GM06990 (cell line): Measurements from ENCODE around the gene ATP5PD.

Experiments
- DNase-seq: peaks from one replicate; pipeline ENCODE4 v3.0.0-alpha.2; 2011; ENCODE audit not compliant: insufficient read length; ENCODE audit errors: extremely low read depth
- H3K27me3 ChIP-seq: replicated peaks from 2 replicates; pipeline ENCODE4 v1.6.0; 2011; ENCODE audit warnings: low read length; ENCODE audit not compliant: control insufficient read depth, insufficient read depth
- H3K36me3 ChIP-seq: 2 replicates; pipeline ENCODE4 v1.5.1; 2011; ENCODE audit warnings: low read length; ENCODE audit not compliant: control insufficient read depth, insufficient read depth
- H3K4me3 ChIP-seq: replicated peaks from 2 replicates; pipeline ENCODE4 v1.5.1; 2011; ENCODE audit warnings: low read depth, mild to moderate bottlenecking, control low read depth, low read length
- TF ChIP-seq, protein P1 (sequence below): IDR thresholded peaks from 2 replicates; pipeline ENCODE4 v1.5.1; 2011; ENCODE audit warnings: low read length, control low read depth, mild to moderate bottlenecking, inconsistent platforms; ENCODE audit not compliant: insufficient read depth, poor library complexity, severe bottlenecking

Gene ATP5PD

DNA sequence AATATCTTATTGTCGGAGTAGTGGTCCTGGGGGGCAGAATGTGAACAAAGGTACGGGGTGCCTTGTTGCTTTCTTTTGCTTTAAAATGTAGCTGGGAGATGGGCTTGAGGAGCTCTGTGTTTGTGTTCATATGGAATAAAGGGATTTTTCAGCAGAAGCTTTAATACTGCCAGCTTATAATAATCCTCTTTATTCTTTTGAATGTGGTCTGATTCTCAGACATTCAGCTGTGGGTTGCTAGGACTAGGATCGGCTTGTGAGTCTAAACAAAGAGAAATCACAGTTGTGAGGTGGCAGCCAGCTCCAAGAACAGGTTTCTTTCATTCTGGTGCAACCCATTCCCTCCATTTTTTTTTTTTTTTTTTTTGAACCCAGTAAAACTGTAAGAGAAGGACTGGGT lies 27.1 kb downstream of the ATP5PD start:
- TF ChIP-seq, protein P1, sequence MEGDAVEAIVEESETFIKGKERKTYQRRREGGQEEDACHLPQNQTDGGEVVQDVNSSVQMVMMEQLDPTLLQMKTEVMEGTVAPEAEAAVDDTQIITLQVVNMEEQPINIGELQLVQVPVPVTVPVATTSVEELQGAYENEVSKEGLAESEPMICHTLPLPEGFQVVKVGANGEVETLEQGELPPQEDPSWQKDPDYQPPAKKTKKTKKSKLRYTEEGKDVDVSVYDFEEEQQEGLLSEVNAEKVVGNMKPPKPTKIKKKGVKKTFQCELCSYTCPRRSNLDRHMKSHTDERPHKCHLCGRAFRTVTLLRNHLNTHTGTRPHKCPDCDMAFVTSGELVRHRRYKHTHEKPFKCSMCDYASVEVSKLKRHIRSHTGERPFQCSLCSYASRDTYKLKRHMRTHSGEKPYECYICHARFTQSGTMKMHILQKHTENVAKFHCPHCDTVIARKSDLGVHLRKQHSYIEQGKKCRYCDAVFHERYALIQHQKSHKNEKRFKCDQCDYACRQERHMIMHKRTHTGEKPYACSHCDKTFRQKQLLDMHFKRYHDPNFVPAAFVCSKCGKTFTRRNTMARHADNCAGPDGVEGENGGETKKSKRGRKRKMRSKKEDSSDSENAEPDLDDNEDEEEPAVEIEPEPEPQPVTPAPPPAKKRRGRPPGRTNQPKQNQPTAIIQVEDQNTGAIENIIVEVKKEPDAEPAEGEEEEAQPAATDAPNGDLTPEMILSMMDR, result no peak
- no peak for DNase-seq
- H3K36me3 ChIP-seq, result peaks cover 21% of the 10 kb centered on the region
- H3K4me3 ChIP-seq, result no peak overlapping the region
- H3K27me3 ChIP-seq, result no peaks in the 10 kb centered on the region

DNA sequence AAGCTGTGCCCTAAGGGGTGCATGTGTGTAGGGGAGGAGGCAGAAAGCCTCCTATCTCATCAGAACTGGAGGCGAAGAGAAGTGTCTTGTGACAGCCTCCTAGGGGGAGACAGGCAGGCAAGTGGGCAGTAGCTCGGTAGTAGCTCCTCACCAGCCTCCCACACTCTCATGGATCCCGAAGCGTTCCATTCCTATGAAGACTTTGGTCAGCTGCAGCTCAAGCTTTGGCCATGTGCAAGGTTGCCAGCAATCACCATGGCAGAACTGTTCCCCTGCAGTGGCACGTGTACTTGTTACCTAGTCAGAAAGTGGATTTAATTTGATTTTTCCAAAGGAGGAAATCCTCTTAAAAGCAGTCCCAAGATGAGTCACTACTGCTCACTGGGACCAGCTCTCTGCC lies 27.6 kb downstream of the ATP5PD start:
- TF ChIP-seq, protein P1, result no peak
- peaks cover 21% of the 10 kb centered on the region for H3K36me3 ChIP-seq
- H3K27me3 ChIP-seq, result no peaks in the 10 kb centered on the region
- no peak overlapping the region for H3K4me3 ChIP-seq
- no peak for DNase-seq

DNA sequence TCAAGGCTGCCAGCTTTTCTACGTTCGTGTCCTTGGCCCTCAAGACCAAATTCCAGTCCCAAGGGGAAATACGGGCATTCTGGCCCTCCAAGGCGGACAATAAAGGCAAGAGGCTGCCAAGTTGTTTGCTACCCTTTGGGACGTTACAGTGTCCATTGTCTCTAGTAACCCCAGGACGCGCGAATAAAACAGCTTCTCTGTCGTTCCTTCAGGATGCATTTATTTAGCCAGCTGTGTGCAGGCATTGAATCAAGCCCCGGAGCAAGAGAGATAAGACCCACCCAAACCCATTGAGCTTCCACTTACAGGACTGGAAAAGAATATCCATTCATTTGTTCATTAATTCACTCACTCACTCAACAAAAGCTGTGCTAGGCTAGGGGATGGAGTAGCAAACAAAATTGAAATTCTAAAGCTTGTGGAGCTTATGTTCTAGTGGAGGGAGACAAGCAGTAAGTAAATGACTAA lies 33.6 kb downstream of the ATP5PD start:
- no peak for DNase-seq
- Histone ChIP-seq H3K36me3 (peaks cover 4% of the 10 kb centered on the region), H3K4me3 (peak overlapping the region; percentile 93), H3K27me3 (no peaks in the 10 kb centered on the region)
- TF ChIP-seq, protein P1, result no peak

DNA sequence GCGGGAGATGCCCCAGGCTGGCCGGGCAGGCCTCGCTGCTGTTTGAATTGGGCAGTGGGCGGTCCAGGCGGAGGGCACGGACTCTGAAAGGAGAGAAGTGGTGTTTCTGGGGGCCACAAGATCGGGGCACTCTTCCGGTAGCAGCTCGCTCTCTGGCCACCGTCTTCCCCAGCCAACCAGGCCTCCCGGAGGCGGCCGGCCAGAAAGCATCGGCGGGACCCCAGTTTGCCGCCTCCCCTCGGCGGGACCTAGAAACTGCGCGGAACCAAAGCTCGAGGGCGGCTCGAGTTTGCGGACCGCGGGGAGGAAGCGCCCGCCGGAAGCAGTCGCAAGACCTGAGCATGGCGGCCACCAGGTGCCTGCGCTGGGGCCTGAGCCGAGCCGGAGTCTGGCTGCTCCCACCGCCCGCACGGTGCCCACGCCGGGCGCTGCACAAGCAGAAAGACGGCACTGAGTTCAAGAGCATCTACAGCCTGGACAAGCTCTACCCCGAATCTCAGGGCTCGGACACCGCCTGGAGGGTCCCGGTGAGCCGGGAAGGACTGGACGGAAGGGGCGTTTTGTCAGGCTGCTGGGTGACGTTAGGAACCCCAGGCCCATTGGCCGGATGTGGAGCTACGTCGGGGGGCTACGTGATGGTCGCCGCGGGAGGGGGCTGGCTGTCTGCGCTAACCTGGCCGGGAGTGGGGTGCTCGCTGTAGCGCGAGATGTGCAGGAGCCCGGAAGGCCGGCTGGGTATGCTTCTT lies 34.2 kb downstream of the ATP5PD start, which contains the start of gene MRPL58:
TSS of gene MRPL58 (plus strand) at position 325 of the 746 bp plus-strand sequence. CDS start at position 342, 17 bp downstream.
- DNase-seq, result peak; percentile 92
- peak within 1 kb of the TSS; percentile 93 for H3K4me3 ChIP-seq
- no peaks in the 10 kb centered on the region for H3K27me3 ChIP-seq
- H3K36me3 ChIP-seq, result peaks cover 4% of the 10 kb centered on the region
- TF ChIP-seq, protein P1, result peak; percentile 42

DNA sequence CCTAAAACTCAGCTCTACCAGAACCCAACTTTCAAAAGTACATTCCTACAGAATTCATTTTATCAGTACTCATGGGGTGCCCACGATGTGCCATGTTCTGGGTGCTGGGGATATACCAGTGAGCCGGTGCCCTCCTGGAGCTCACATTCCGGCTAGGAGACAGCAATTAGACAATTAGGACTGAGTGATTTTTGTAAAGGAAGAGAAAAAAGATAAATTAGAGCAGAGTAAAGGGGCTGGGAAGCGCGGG lies 34.7 kb downstream of the ATP5PD start:
- Histone ChIP-seq H3K36me3 (peaks cover 4% of the 10 kb centered on the region), H3K27me3 (no peaks in the 10 kb centered on the region), H3K4me3 (peak overlapping the region; percentile 93)
- TF ChIP-seq, protein P1, result no peak
- no peak for DNase-seq

DNA sequence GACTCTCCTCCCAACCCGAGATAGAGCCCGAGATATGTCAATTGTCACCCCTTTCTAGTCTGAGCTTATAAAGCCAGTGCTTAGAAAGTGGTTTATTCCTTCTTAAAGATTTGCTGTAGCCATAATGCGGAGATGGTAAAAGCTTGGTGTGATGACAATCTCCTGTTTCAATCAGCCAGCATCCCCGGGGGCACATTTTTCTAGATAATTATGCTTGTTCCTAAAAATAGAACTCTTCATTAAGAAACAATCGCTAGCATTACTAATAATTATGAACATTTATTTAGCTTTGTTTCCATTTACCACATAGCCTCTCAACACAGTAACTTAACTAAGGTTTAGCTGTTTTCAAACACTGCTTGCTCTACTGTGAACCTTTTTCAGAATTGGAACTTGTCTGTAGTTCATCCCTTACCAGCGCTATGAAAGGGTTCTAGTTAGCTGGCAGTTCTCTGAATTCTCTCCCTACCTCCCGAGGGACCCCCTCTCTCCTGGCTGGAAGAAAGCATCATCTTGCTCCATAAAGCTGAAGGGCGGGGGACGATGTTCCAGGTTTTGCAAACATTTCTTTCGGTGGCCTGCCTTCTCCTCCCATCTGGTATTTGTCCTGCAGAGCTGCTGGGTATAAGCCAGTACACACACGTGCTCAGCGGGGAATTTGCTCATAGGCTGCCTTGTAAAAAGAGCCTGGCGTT lies 35.2 kb downstream of the ATP5PD start:
- TF ChIP-seq, protein P1, result no peak
- Histone ChIP-seq H3K27me3 (no peaks in the 10 kb centered on the region), H3K4me3 (no peak overlapping the region), H3K36me3 (peaks cover 3% of the 10 kb centered on the region)
- DNase-seq, result no peak
